Measurements from ENCODE around the gene DDX1. TPM values are rescaled to one million over a fixed set of nuclear protein-coding genes. Genes with fewer than 3 reads are reported as not detected.
A peak's percentile ranks its signal among the peaks of the same experiment; 100 is the strongest.

The DDX1 gene
- total RNA-seq, 1 donor from 2014 or later: 103 TPM

DNA sequence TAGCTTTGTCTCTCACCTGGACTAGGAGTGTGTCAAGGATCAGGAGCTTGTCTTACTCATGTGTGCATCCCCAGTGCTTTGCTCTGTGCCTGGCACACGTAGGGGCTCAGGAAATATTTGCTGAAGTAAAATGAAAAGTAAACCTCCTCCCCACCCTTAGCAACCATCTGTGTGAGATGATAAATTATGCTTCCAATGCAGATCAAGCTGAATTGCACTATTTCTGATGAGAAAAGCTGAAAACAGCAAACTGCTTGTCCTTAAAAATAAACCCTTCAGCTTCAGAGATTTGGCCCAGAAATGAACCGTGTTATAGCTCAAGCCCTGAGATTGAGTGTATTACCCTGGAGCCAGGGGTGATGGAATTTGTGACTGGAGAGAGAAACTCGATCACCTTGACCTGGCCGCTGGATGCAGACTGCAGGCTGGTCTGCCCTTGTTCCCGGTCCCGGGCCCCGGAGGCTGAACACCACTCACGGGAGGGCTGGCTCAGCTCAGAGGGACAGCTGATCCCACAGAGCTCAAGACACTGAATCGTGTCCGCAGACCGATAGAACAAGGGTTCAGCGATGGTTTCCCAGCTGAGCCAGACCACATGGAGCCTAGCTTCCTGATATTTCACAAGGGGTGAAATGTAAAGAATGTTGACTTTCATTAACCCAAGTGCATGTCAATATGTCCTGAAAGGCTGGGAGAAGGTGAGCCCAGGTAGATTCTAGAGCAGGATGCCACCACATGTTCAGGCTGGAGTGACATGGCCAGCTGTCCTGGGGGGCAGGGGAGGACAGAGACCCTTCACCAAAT lies 50.5 kb downstream of the DDX1 start:
- no peak for TF ChIP-seq EZH2phosphoT487 (IDR thresholded peaks at IDR 0.05)
- TF ChIP-seq, protein P1, sequence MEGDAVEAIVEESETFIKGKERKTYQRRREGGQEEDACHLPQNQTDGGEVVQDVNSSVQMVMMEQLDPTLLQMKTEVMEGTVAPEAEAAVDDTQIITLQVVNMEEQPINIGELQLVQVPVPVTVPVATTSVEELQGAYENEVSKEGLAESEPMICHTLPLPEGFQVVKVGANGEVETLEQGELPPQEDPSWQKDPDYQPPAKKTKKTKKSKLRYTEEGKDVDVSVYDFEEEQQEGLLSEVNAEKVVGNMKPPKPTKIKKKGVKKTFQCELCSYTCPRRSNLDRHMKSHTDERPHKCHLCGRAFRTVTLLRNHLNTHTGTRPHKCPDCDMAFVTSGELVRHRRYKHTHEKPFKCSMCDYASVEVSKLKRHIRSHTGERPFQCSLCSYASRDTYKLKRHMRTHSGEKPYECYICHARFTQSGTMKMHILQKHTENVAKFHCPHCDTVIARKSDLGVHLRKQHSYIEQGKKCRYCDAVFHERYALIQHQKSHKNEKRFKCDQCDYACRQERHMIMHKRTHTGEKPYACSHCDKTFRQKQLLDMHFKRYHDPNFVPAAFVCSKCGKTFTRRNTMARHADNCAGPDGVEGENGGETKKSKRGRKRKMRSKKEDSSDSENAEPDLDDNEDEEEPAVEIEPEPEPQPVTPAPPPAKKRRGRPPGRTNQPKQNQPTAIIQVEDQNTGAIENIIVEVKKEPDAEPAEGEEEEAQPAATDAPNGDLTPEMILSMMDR (IDR thresholded peaks at IDR 0.05): no peak
- TF ChIP-seq EZH2 (IDR thresholded peaks at IDR 0.05): no peak
- Mint-ChIP-seq H3K27me3 (ENCODE audit: insufficient read depth, low read depth) (peaks cover 7% of the 10 kb centered on the region), H3K9me3 (peaks cover 20% of the 10 kb centered on the region), H3K27ac (peak overlapping the region; percentile 76), H3K4me3 (peak overlapping the region; percentile 25), H3K4me1 (peaks cover 53% of the 10 kb centered on the region), H3K36me3 (peaks cover 19% of the 10 kb centered on the region)
- Histone ChIP-seq H2AFZ (replicated peaks) (no peak overlapping the region), H3K79me2 (ENCODE audit: low read depth) (no peaks in the 10 kb centered on the region), H3K27ac (no peak overlapping the region), H3K4me2 (peak overlapping the region; percentile 21), H3F3A (ENCODE audit: low read depth) (no peaks in the 10 kb centered on the region), H3K9ac (no peak overlapping the region), H3K9me3 (ENCODE audit: low read depth) (no peaks in the 10 kb centered on the region), H4K20me1 (ENCODE audit: low read depth) (no peaks in the 10 kb centered on the region), H3K4me1 (peaks cover 14% of the 10 kb centered on the region), H3K27me3 (no peaks in the 10 kb centered on the region), H3K4me3 (no peak overlapping the region), H3K36me3 (no peaks in the 10 kb centered on the region)
- DNase-seq (ENCODE audit: low spot score): no peak

GRCh38 chr2:15642815-15643500 lies 51.3 kb downstream of the DDX1 start:
- Mint-ChIP-seq H3K4me1 (peaks cover 47% of the 10 kb centered on the region), H3K9me3 (peaks cover 20% of the 10 kb centered on the region)
- H3K27ac ChIP-seq: no peak overlapping the region

DNA sequence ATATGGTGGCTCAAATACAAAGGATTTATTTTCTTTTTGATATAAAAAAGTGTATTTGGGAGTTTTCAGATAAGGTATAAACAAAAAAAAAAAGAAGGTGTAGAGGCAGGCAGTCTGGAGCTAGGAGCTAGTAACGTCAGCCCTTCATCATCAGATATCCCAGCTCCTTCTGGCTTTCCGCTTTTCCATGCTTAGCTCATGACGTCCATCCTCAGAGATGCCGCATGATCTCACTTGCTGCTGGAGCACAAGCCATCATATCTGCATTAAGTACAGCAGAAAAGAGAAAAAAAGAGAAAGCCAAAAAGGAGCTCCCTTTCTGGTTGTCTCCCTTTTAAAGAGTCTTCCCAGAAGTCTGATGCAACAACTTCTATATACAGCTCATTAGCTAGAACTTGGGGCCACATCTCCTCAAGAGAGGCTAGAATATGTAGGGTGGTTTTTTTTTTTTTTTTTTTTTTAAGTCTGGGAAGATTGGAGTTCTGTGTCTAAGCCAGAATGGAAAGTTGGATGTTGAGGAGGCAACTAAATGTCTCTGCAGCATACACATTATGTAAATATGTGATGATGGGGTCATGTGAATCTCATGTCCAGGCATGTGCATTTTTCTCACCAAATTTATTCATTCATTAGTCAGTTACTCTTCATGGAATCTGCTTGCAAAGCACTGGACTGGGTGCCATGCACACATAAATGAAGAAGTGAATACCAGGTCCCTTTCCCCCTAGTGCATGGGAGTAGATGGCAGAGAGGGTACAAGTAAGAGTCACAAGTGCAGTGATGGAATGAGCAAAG lies 52.3 kb downstream of the DDX1 start:
- H3K27ac ChIP-seq: no peak overlapping the region
- Mint-ChIP-seq H3K4me3 (no peak overlapping the region), H3K36me3 (peaks cover 14% of the 10 kb centered on the region), H3K9me3 (peaks cover 20% of the 10 kb centered on the region), H3K27ac (peak overlapping the region; percentile 65), H3K27me3 (ENCODE audit: insufficient read depth, low read depth) (peaks cover 2% of the 10 kb centered on the region), H3K4me1 (peaks cover 41% of the 10 kb centered on the region)
- H3K4me2 ChIP-seq: no peak overlapping the region
- no peak overlapping the region for H3K9ac ChIP-seq
- H4K20me1 ChIP-seq (ENCODE audit: low read depth): no peaks in the 10 kb centered on the region
- no peaks in the 10 kb centered on the region for H3K79me2 ChIP-seq (ENCODE audit: low read depth)
- no peak overlapping the region for H3K4me3 ChIP-seq
- peaks cover 10% of the 10 kb centered on the region for H3K4me1 ChIP-seq
- H3K36me3 ChIP-seq: no peaks in the 10 kb centered on the region
- TF ChIP-seq EZH2 (IDR thresholded peaks at IDR 0.05) (no peak), EZH2phosphoT487 (IDR thresholded peaks at IDR 0.05) (no peak)
- TF ChIP-seq, protein P1 (IDR thresholded peaks at IDR 0.05): no peak
- no peak overlapping the region for H2AFZ ChIP-seq (replicated peaks)
- no peaks in the 10 kb centered on the region for H3K9me3 ChIP-seq (ENCODE audit: low read depth)
- H3F3A ChIP-seq (ENCODE audit: low read depth): no peaks in the 10 kb centered on the region
- no peaks in the 10 kb centered on the region for H3K27me3 ChIP-seq
- DNase-seq (ENCODE audit: low spot score): no peak

More at GRCh38 chr2:15642815-15643500, 51.3 kb downstream of the DDX1 start:
- H3K27ac Mint-ChIP-seq: peak overlapping the region; percentile 97
- H3K4me1 ChIP-seq: peaks cover 10% of the 10 kb centered on the region
- H3K36me3 ChIP-seq: no peaks in the 10 kb centered on the region
- H3K27me3 ChIP-seq: no peaks in the 10 kb centered on the region
- peaks cover 19% of the 10 kb centered on the region for H3K36me3 Mint-ChIP-seq
- DNase-seq (ENCODE audit: low spot score): peak; percentile 74
- H3K9ac ChIP-seq: no peak overlapping the region
- no peak overlapping the region for H3K4me3 ChIP-seq
- H3K4me3 Mint-ChIP-seq: peak overlapping the region; percentile 42
- H3K4me2 ChIP-seq: peak overlapping the region; percentile 21
- H4K20me1 ChIP-seq (ENCODE audit: low read depth): no peaks in the 10 kb centered on the region
- no peaks in the 10 kb centered on the region for H3F3A ChIP-seq (ENCODE audit: low read depth)
- no peaks in the 10 kb centered on the region for H3K9me3 ChIP-seq (ENCODE audit: low read depth)
- H2AFZ ChIP-seq (replicated peaks): no peak overlapping the region
- H3K79me2 ChIP-seq (ENCODE audit: low read depth): no peaks in the 10 kb centered on the region
- TF ChIP-seq EZH2 (IDR thresholded peaks at IDR 0.05): no peak
- TF ChIP-seq EZH2phosphoT487 (IDR thresholded peaks at IDR 0.05): no peak
- TF ChIP-seq, protein P1 (IDR thresholded peaks at IDR 0.05): no peak
- peaks cover 4% of the 10 kb centered on the region for H3K27me3 Mint-ChIP-seq (ENCODE audit: insufficient read depth, low read depth)

Data from neural progenitor cell (in vitro differentiated cells).